ENCODE data around the gene CORO6.

- TF ChIP-seq SUZ12 (IDR thresholded peaks at IDR 0.05; ENCODE audit: extremely low read depth, insufficient read depth, insufficient read length) (no peak), ZNF274 (IDR thresholded peaks at IDR 0.05; ENCODE audit: low read depth, low read length) (no peak), YY1 (IDR thresholded peaks at IDR 0.05; ENCODE audit: insufficient read depth, insufficient read length) (no peak)
Observed at GRCh38 chr17:29592850-29593551, 29.7 kb downstream of the CORO6 start, which contains the start of gene ANKRD13B.

Data from NT2/D1 (cell line).